Measurements from ENCODE around the gene FAAH2.
"Not testable (repeated sequence)": the region's sequence is repeated elsewhere in the genome, so short reads cannot be mapped to it uniquely, and the experiment has no call there.

The FAAH2 gene

GRCh38 chrX:57394162-57394561, 107.7 kb downstream of the FAAH2 start:
- DNase-seq, result not testable (repeated sequence)

GRCh38 chrX:57403191-57403590, 116.7 kb downstream of the FAAH2 start:
- DNase-seq, result not testable (repeated sequence)

DNA sequence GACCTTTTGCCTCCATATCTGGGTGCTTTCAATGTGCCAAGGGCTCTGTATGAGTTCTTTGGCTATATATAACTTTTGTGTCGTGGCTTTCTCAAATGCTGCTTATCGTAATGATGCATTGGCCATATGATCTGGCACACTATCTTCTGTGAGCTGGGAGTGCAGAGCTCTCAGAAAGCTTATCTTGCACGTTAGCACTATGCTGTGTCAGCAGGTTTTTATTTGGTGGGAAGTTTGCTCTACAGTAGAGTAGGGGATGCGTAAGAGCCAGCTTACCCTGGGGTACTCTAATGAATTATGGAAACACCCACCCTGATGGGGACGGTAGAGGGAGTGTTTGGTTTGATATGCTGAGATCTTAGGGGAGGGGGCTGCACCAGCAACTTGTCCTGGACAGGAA, 119.6 kb downstream of the FAAH2 start:
- no peak for DNase-seq

DNA sequence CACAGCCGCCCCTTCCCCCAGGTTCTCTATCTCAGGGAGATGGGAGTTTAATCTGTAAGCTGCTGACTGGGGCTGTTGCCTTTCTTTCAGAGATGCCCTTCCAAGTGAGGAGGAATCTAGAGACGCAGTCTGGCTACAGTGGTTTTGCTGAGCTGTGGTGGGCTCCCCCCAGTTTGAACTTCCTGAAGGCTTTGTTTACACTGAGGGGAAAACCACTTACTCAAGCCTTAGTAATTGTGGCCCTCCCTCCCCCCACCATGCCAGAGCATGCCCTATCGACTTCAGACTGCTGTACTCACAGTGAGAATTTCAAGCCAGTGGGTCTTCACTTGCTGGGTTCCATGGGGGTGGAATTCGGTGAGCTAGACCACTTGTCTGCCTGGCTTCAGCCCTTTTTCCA, 131.3 kb downstream of the FAAH2 start:
- no peak for DNase-seq

DNA sequence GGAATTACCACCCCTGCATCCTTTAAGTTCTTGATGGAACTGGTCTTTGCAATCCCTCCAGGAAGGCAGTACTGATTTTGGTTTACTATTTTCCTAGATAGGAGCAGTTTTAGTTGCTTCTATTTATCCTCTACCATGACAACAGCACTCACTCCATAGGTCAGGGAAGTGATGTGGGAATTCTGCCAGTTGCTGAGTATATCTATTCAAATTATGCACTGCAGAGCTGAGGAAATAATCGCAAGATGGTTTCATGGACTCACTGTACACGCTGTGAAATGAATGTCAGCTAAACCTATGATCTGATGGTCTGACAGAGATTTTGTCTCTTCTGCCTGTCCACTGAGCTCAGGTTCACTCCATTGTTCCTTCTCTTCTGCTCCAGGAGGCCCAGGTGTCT, 135.8 kb downstream of the FAAH2 start:
- no peak for DNase-seq

DNA sequence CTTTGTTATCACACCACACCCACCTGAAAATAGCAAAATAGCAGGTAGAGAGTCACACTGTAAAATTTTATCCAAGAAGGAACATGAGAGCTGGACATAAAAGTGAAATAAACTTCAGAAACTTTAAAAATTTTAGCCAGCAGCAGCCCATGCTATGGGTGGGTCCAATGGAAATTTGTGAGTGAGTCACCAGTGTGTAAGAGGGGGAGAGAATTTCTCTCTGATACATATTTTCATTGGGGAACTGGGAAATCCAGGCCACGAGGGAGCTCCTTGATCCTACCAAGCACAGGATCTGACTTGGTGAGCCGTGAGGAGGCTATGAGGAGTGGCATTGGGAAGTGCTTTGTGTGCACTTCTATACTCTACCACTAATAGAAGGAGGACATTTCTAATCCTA, 136.3 kb downstream of the FAAH2 start:
- no peak for DNase-seq

DNA sequence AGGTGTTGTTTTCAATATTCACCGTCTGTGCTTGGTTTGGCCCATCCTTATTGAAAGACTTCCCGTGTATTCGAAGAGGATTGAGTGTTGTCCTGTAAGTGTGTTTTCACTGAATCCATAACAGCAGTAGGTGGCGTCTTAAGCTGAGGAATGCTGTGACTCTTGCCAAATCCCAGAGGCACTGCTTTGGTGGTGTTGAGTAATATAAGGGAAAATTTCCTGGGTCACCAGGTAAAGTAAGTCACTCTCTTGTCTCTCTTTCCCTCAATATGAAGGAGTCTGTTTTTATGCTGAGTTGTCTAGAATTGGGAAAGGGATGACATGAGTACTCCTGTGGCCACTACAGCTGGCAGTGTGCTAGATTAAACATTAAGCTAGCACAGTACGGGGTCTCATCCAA, 158.6 kb downstream of the FAAH2 start:
- DNase-seq, result no peak

DNA sequence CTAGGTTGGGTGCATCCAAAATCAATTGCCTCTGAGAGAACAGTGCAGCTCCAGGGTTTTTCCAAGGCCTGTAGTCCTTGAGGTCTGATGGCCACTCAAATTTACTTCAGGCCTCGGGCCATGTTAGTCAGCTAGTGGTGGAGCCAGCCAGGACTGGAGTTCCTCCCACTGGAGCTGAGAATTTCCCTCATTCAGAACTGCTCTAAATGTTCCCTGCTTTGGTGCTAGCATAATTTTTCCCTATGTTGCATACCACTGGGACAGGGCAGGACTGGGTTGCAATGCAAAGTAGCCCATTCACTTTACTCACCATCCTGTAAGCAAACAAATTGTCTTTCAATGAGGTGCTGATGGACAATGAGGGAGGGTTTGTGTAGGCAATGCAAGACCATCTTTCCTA, 159.3 kb downstream of the FAAH2 start:
- no peak for DNase-seq

DNA sequence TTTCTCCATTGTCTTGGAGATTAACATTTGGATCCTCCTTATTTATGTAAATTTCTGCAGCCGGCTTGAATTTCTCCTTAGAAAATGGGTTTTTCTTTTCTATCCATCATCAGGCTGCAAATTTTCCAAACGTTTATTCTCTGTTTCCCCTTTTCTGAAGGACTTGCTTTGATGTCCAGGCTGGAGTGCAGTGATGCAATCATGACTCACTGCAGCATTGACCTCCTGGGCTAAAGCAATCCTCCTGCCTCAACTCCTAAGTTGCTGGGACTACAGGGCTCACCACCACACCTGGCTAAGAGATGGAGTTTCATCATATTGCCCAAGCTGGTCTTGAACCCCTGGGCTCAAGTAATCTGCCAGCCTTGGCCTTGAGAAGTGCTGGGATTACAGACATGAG, 161.3 kb downstream of the FAAH2 start:
- peak; percentile 0 for DNase-seq

GRCh38 chrX:57451426-57452020, 165.0 kb downstream of the FAAH2 start:
- DNase-seq, result no peak

DNA sequence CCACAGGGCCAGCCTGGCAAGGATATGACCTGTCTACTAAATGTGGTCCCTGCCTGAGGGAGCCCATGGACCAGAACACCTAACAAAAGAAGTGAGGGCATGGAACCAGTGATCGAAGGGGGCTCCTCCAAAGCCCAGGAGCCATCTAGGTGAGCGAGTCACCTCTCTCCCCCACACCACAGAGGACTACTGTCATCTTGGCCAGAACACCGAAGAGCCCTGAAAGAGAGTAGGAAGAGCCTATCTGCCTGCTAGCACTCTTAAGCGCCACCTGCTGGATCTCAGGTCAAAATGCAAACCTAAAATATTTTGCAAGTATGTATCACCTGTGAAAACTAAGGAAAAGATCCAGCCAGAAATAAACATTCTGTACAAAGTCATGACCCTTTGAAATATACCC, 167.4 kb downstream of the FAAH2 start:
- peak; percentile 7 for DNase-seq

DNA sequence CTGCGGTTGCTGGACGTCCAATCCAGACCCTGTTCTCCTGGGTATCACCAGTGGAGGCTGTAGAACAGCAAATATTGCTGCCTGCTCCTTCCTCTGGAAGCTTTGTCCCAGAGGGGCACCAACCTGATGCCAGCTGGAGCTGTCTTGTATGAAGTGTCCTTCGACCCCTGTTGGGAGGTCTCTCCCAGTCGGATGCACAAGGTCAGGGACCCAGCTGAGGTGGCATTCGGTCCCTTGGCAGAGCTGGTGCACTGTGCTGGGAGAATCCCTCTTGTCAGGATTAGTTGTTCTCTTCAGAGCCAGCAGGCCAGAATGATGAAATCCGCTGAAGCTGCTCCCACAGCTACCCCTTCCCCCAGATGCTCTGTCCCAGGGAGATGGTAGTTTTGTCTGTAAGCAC, 195.0 kb downstream of the FAAH2 start:
- DNase-seq, result no peak

DNA sequence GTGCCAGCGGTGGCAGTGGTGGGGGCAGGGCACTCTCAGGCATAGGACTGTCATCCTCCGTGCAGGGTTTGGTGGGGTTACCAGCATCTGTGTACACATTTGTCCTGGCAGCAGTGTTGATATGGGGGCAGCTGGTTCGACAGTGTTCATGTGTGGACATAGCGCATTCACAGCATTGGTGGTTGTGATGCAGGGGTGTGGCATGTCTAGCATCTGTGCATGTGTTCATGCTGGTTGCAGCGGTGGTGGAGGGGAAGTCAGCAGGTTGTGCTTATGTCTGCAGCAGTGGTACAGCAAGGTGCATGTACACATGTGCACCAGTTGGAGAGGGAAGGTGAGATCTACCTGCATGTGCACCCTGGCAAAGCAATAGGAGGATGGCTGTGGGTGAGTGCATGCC, 230.0 kb downstream of the FAAH2 start:
- DNase-seq, result no peak

GRCh38 chrX:57519578-57520118, 233.1 kb downstream of the FAAH2 start:
- DNase-seq, result no peak

- peak; percentile 10 for DNase-seq
Measured at GRCh38 chrX:57528670-57529255, 242.3 kb downstream of the FAAH2 start.
